ENCODE results near the gene ZFYVE28.

Gene ZFYVE28

DNA sequence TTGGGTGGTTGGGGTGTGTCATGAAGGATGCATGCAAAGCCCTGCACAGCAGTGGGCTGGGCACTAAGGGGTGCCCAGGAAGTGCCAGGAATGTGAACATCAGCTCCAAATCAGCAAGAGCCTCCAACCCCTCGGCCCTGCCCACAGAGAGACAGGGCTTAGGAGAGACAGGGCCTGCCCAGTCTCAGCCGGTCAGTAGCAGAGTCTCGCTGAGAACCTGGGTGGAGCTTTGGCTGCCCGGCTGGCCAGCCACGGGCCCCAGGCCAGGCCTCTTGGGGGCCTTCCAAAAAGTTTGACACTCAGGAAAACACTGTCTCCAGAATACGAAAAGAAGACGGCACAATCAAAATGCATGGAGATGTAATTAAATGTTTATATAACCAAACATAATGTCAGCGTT lies 152.3 kb downstream of the ZFYVE28 start:
- peak in 26 of 42 donors; percentile 27 to 70 (median 52) for DNase-seq
- intact Hi-C loops (cut with DNase I) = no loop called here

DNA sequence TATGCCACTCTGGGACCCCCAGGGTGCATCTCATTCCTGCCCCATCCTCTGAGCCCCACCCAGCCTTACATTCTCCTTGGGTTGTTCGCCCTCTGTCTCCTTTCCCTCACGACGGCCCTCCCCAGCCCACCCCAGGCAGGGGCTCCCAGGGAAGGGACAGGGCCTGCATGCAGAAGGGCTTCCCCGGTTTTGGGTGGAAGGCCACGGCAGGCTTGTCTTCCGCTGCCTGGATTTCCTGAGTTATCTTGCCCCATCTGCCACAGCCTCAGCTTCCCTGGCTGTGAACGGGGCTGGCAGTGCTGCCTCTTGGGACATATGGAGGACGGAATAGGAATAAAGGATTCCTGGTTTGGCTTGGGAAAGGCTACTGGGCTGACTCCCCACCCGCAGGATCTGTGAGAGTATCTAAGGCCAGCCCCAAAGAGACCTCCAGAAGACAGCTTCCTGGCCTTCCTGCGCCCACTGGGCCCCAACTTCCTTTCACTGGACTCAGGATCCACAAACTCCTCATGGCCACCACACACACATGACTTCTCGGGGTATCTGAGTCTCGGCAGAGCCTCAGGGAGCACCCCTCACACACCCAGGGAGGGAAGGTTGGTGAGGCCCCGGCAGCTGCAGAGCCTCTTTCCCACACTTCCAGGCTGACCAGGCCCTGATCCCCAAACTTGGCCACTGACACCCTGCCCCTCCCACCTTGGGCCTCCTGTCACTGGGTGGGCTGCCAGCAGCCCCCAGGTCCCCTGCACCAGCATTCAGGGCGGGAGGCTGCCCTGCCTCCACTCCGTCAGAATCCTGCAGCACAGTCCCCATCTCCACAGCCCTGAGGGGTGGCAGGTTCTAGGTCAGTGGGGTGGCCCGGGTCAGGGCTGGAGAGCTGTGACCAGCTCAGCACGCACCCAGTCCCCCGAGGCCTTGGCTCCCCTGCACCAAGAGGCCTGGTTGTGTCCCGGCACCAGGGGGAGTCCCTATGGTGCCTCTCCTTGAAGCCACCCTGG lies 153.0 kb downstream of the ZFYVE28 start:
- intact Hi-C loops (cut with DNase I) = no loop called here
- no peak for DNase-seq

DNA sequence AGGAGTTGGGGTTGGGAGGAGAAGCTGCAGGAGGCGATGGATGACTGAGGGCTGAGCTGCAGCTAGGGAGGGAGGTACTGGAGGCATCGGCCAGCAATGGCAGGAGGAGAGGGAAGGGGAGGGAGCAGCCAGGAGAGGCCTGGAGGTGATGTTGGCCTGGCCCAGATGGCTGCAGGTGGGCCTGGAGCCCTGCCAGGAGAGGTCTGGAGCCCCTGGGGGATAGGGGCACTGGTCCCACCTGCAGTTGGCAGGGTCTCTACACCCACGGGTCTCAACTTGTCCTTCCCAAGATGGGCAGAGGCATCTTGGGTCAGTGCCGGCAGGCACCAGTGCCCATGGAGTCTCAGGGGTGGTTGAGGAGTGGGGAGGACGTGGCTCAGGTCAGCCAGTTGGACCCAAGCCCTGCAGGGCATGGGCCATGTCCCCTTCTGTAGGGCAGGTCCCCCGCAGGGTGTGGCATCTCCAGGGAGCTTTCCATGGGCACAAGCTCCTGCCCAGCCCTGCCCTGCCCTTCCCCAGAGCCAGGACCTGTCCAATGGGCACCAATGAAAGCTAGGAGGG lies 153.9 kb downstream of the ZFYVE28 start:
- intact Hi-C loops (cut with DNase I) = no loop called here
- DNase-seq = no peak

DNA sequence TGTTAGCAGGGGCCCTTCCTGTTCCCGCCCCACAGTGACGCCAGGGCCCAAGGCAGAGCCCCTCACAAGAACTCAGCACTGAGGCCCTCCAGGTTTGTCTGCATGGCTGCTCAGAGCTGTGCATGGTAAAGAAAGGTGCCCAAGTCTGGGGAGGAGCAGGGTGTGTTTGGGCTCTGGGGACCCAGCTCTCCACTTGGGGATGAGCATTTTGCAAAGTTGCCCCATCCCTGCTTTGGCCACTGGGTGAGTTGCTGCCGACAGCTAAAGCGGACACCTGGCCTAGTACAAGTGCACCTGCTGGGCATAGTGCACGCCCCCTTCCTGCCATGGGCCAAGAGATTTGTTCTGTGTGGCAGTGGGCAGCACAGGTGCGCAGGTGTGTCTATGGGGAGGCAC lies 154.5 kb downstream of the ZFYVE28 start:
- intact Hi-C loops (cut with DNase I) = no loop called here
- DNase-seq = no peak

DNA sequence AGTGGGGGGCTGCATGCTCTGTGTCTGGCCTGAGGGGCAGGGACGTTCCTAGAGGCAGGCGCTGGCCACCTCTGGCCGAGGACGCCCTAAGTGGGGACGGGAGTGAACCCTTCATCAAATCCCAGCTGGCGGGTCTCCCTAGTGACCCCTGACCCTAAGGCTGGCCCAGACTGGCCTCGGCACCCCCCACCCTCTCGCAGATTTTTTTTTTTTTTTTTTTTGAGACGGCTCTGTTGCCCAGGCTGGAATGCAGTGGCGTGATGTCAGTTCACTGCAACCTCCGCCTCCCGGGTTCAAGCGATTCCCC lies 155.5 kb downstream of the ZFYVE28 start:
- intact Hi-C loops (cut with DNase I) = loop anchor here (1.0 kb wide), 1 partner anchor 21 kb away; the partner anchor contains the start of genes HAUS3 and POLN

DNA sequence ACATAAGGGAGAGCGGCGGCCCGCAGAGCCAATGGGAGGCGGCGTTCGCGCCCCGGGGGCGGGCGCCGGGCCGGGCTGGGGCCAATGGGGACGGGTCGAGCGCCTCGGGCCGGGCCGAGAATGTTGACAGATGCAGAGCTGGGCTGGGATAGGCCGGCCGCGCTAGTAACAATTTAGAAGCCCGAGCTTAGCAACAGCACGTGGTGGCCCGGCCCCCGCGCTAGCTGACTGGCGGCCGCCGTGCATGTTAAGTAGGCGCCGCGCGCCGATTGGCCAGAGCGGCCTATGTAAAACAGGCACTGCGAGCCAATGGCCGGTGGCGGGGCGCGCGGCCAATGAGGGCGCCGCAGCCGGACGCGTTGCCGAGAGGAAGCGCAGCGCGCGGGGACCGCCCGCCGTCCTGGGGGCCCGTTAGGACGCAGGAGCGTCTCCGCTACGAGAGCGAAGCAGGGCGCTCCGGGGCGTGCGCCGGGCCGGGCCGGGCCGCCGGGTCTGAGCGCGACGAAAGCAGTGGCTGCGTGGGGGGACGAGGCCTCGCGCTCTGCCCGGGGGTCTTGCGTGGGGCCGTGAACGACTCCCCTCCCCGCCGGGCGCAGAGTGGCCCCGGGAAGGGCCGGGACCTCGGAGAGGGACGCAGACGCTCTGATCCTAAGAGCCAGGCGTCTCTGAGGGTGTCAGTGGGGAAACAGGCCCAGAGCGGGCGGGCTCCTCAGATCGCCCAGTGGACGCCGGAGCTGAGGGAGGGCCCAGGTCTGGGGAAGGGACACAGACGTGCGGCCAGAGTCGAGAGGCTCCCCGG lies 156.1 kb downstream of the ZFYVE28 start:
- intact Hi-C loops (cut with DNase I) = loop anchor here (1.0 kb wide), 1 partner anchor 20 kb away; the partner anchor contains the start of genes HAUS3 and POLN
- DNase-seq = peak; percentile 99 to 100 (median 100)

More for the DNA sequence above, 155.5 kb downstream of the ZFYVE28 start:
- DNase-seq = no peak

DNA sequence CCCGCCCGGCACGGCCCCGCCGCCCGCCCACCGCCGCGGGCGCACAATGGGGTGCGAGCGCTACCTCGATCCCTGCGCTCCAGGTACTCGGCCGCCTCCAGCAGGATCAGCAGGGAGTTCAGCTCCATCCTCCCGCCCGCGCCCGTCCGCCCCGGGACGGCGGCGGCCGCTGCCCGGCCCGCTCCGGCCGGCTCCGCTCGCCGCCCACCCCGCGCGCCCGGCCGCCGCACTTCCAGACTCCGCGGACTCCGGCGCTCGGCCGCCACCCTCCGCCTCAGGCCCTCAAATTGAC lies 156.6 kb downstream of the ZFYVE28 start, which contains the start of gene MXD4:
Gene MXD4, minus strand, starts transcription at position 257 of the 292 bp plus-strand sequence. Its CDS starts 129 bp downstream, at position 128.
- intact Hi-C loops (cut with DNase I) = loop anchor here (1.0 kb wide), 1 partner anchor 19 kb away; the partner anchor contains the start of genes HAUS3 and POLN
- DNase-seq = no peak

DNA sequence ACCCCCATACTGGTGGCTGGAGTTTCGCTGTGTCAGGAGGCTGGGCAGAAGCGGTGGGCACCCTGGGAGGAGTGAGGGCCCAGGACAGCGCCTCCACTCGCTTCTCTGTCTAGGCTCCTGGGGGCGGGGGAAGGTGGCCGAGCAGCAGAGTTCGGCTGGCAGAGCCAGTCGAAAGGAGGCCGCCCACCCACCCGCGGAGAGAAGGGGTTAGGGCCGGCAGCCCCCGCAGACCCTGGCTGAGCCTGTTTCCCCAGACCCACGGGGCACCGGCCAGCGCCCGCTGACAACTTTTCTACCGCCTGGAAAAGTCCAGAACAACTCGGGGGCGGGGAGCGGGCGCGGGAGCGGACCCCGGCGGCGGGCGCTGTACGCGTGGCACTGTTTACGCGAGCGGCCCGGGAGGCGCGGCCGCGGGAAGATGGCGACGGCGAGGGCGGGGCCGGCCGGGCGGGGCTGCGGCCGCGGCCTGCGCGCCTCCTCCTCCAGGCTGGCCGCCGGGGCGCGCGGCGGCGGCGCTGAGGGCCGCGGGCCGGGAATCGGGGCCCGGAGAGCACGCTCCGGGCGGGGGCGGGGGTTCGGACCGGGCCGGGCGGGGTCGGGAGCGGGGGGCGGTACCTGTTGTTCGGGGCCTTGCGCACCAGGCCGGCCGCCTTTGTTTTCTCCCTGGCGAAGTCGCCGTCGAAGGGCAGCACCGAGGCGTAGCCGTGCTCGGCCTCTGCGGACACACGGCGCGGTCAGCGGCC lies 157.2 kb downstream of the ZFYVE28 start:
- intact Hi-C loops (cut with DNase I) = no loop called here
- peak in 30 of 42 donors; percentile 6 to 69 (median 37) for DNase-seq

DNA sequence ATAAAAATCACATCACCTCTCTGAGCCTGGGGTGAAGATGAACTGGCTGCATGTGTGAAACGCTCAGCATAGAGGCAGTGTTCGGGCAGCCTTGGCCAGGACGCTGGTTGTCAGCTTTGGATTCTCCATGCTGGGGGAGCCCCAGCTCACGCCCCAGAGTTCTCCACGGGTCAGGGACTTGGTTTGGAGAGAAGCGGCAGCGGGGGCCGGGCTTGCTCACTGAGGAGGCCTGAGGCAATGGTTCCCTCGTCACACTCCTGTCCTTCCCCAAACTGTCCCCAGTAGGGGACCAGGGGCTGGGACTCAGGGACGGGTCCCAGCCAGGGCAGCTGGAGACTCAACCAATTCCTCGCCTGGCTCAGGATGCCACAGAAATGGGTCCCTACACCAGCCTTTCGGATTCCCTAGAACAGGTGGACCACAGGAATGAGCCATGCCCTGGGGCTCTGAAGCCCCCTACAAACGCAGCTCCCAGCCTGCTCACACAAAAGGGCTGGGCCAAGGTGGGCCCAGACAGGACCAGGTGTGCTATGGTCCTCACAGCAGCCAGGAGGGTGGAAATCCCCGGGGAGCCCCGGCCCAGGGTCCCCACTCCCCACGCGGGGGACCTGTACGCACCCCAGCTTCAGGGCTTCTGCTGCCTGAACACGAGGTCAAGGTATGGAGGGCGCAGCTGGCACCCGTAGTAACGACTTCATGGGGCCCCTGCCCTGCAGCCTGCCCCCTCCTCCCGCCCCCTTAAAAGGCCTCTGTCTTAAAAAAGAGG lies 157.9 kb downstream of the ZFYVE28 start:
- peak in 27 of 42 donors; percentile 2 to 44 (median 12) for DNase-seq
- intact Hi-C loops (cut with DNase I) = no loop called here

DNA sequence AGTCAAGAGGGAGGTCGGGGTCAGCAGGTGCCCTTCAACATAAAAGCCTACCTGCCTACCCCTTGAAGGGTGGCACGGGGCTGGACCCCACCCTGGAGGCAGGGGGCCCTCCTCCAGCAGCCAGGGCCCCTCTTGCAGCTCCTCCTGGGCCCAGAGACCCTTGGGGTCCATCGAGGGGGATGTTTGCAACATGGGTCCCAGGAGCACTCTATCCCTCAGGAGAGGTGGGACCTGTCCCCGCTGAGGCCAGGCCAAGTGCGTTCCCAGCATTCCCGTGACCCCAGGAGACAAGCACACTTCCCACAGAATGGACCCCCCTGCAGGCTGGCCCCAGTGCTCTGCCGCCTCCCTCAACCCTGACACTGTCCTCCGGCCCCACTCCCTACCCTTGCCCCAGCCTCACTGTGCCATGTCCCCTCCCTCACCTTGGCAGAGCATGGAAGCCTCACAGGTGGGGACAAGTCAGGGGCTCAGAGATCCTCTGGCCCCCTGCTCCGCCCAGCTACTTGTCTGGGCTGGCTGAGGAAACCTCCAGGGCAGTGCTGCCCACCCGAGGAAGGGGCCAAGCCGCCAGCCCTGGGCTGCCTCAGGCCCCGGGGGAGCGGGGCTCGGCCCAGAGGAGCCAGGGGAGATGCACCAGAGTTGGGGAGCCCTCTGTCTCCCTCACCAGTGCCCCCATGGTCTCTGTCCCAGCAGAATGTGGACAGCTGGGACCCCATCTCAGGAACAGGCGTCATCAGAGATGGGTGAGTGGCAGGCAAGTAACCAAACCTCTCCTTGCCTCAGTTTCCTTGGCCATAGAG lies 158.7 kb downstream of the ZFYVE28 start:
- intact Hi-C loops (cut with DNase I) = no loop called here
- peak in 25 of 42 donors; percentile 1 to 42 (median 5) for DNase-seq

DNA sequence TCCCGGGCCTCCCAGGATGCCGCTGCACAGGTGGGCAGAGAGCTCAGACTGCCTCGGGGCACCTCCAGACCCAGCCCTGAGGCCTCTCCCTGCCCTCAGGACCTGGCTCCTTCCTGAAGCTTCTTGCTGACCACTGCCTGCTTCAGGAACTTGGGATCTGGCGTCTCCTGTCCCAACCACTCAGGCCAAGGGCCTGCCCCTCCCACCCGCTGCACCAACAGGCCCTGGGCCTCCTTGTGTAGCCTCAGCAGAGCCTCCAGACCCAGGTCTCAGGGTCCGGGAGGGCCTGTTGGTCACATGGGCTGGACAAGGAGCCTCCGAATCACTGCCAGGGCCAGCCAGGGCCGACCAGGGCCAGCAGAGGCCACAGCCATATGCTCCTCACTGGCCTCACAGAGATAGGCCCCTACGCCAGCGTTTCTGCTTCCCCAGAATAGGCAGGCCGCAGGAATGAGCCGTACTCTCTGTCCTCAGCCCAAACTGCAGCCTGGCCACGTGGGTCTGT lies 159.4 kb downstream of the ZFYVE28 start:
- intact Hi-C loops (cut with DNase I) = no loop called here
- peak in 25 of 42 donors; percentile 2 to 42 (median 10) for DNase-seq

DNA sequence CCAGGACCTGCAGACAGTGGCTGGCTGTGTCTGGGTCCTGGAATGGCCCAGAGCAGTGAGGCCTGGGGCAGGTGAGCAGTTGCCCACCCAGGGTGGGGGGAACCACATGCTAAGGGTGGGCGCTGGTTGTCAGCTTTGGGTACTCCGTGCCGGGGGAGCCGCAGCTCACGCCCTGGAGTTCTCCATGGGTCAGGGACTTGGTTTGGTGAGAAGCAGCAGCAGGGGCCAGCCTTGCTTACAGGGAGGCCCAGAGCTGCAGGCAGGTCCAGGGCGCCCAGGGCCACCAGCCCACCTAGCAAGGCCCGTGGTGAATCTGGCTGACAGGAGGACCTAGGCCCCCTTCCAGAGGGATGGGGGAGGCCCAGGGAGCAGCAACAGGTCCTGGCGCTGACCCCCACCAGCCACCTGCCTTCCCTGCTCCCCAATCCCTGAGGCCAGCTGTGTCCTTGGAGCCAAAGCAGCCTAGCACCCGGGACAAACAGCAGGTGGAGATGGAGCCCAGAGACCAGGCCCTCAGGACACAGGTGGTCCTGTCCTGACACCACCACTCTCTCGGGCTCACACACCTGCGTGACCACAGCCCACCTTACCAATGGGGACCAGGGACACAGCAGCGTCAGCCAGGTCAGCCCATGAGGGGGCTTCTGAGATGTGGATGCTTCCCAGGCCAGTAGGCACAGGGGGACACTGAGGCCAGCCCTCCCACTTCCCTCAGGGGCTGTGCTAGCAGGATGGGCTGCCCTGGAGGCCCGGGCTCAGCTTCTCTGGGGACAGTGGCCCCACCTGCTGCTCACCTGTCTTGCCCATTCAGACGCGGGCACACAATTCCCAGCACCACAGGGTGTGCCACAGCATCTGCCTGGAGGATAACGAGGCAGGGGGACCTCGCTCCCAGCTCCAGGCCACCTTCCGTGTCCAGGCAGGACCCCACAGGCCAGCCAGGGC lies 160.1 kb downstream of the ZFYVE28 start:
- peak in 32 of 42 donors; percentile 0 to 40 (median 8) for DNase-seq
- intact Hi-C loops (cut with DNase I) = no loop called here

DNA sequence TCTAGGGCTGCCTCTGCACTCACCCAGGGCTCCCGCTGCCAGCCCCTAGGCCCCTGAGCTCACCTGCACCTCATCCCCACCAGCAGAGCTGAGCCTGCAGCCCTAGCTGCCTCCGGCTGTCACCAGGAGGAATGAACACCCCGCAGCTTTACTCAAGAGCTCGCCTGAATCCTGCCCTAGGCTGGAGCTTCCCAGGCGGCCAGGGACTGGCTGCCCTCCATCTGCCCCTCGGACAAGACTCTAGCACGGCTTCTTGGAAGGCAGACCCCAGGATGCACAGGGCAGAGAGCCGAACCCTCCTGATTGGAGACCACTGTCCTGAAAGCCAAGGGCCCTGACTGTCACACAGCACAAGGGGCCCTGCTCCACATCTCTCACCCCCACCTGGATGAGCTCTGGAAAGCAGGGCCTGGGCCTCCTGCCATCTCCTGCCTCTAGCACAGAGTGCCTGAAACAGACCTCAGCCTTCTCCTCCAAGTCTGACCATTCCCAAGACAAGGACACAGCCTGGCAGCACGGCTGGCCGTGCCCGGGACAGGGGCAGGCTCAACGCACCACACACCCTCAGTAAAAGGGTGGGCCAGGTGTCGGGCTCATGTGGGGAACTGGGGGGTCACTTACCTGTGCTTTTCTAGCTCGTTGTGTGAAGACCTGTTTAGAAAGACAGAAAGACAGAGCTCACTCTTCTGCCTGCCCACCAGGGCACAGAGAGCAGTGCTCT lies 160.9 kb downstream of the ZFYVE28 start:
- DNase-seq = peak in 34 of 42 donors; percentile 1 to 41 (median 13)
- intact Hi-C loops (cut with DNase I) = no loop called here

DNA sequence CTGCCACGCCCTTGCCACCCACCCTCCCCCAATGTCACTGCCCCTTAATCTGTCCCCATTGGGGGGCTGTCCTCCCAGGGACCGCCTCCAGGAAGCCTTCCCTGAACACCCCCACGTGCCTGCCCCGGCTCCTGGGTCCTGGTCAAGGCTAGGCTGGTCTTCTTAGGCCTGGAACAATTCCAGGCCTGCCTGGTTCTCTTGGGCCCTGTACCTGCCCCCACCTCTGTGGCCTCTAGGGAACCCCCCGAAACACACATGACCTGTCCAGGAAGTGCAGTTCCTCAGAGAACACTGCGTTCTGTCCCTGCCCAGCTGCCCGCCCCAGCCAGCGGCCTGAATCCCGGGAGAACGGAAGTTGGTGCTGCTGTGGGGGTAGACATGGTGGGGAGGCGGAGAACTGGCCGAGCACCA lies 161.7 kb downstream of the ZFYVE28 start:
- DNase-seq = peak in 34 of 42 donors; percentile 1 to 54 (median 17)
- intact Hi-C loops (cut with DNase I) = no loop called here

DNA sequence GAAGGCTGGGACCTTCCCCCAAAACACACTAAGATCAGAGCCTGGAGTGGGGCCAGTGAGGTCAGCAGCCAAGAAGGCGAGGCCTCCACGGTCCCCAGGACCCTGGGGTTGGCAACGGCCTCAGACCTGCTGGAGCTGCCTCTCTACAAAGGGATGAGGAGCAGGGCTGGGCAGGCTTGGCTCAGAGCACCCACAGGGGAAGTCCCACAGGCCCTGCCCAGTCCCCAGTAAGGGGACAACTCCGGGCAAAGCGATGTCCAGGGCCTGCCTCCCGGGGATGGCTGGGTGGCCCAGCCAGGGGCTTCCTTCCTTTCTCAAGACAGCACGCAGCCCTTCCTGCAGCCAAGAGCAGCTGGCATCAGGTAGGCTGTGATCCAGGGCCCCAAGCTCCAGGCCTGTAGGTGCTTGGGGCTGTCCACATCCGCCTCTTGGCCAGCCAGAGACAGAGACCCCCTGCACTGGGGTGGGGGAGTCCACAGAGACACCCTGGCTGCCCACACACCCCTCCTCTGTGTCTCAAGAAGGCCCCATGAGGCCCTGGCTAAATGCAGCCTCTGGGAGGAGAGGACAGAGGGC lies 162.2 kb downstream of the ZFYVE28 start:
- intact Hi-C loops (cut with DNase I) = no loop called here
- DNase-seq = peak in 33 of 42 donors; percentile 0 to 44 (median 15)
